AG09309 (cell line): ENCODE measurements around the gene KCNV2.

Experiments used
- DNase-seq: peaks from one replicate; pipeline ENCODE4 v3.0.0-alpha.2; 2010; ENCODE audit warnings: low read depth
- H3K4me3 ChIP-seq: 2 replicates; pipeline ENCODE4 v1.5.1; 2011; ENCODE audit warnings: mild to moderate bottlenecking, low read depth, low read length, moderate library complexity; ENCODE audit not compliant: control insufficient read depth
- CTCF ChIP-seq: IDR thresholded peaks from 2 replicates; pipeline ENCODE4 v1.5.1; 2011; ENCODE audit warnings: mild to moderate bottlenecking, low read depth, low read length, inconsistent platforms; ENCODE audit not compliant: insufficient read depth, control insufficient read depth; ENCODE audit errors: missing control alignments

KCNV2 gene

DNA sequence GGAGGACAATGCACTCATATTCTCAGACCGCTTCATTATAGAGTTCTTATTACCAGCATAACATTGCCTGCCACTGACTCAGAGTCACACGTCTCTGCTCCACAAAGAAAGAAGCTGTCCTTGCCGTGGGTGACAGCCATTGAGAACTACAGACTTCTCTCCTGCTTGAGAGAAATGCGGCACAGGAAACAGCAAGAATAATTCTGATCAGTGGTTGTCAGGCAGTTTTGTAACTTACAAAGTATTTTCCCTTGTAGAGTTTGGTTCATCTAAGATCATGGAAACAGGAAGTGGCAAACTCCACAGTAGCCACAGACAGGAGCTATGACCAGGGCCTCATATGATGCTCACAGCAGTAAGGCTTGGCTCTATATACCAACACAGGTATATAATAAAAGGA lies 47.0 kb downstream of the KCNV2 start:
- no peak overlapping the region for H3K4me3 ChIP-seq
- no peak for TF ChIP-seq CTCF
- DNase-seq = no peak

- H3K4me3 ChIP-seq = no peak overlapping the region
- no peak for DNase-seq
- TF ChIP-seq CTCF = no peak
Measured at GRCh38 chr9:2765250-2765880, 48.1 kb downstream of the KCNV2 start.

GRCh38 chr9:2767800-2768677 lies 50.7 kb downstream of the KCNV2 start:
- DNase-seq = no peak
- no peak overlapping the region for H3K4me3 ChIP-seq
- TF ChIP-seq CTCF = no peak

DNA sequence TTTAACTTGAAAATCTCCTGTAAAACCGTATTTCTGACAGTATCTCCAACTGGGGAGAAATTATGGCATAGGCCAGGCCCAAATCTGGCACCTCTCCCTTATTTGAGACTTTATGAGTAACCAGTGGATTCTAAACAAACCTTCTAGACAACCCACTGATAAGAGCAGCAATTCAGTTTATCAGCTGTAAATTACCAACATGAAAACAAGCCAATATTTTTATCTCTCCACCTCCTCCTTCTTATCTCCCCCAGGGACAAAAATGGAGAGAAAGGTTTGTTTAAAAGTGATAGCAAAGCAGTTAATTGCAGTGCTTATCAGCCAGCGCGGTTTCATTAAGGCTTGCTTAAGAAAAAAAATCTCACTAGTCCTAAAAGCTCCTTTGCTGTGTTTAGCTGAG lies 53.8 kb downstream of the KCNV2 start:
- DNase-seq = no peak

DNA sequence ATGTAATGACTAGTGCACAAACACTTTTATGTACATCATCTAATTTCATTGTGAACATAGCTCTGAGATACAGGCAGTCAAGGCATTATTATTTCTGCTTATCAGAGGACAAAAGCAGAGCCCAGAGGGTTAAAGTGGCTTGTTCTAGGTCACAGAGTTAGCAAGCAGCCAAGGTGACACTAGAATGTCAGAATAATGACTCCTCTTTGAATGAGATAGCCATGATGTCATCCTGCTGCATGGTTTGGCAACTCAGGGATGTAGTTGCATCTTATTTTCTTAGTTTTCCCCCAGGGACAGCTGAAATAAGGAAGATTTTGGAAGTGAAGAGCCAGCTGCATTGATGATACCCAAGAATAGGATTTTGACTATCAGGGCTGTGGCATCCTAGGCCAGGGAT lies 54.4 kb downstream of the KCNV2 start:
- no peak overlapping the region for H3K4me3 ChIP-seq
- DNase-seq = no peak
- no peak for TF ChIP-seq CTCF

More for the DNA sequence above, 53.8 kb downstream of the KCNV2 start:
- no peak overlapping the region for H3K4me3 ChIP-seq
- TF ChIP-seq CTCF = no peak

GRCh38 chr9:2777454-2777853 lies 60.1 kb downstream of the KCNV2 start:
- DNase-seq = no peak
- TF ChIP-seq CTCF = no peak
- no peak overlapping the region for H3K4me3 ChIP-seq
